Measurements from ENCODE around the gene AGBL4.

Gene AGBL4

DNA sequence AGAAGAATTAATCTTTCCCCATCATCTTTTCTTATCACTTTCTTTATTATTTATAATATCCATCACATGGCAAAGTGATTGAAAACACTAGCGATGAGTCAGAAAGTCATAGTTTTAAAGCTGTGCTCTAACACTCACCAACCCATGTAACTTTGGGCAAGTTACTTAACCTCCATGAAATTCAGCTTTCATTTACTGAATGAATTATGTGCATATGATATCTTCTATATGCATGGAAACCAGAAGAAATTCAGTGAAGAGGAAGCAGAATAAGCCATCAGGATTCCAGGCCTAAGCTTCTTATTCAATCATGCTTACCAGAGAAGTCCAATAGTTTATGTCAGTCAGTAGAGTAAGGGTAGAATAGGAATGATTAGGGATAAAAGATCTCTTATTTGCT, 300.1 kb downstream of the AGBL4 start:
- FAIRE-seq, result no peak
- no peak for DNase-seq (ENCODE audit: low spot score)

GRCh38 chr1:49694251-49694827, 329.4 kb downstream of the AGBL4 start:
- DNase-seq (ENCODE audit: low spot score) (no peak), FAIRE-seq (no peak)

GRCh38 chr1:49686107-49686506, 337.6 kb downstream of the AGBL4 start:
- DNase-seq (ENCODE audit: low spot score), result no peak
- FAIRE-seq, result no peak

DNA sequence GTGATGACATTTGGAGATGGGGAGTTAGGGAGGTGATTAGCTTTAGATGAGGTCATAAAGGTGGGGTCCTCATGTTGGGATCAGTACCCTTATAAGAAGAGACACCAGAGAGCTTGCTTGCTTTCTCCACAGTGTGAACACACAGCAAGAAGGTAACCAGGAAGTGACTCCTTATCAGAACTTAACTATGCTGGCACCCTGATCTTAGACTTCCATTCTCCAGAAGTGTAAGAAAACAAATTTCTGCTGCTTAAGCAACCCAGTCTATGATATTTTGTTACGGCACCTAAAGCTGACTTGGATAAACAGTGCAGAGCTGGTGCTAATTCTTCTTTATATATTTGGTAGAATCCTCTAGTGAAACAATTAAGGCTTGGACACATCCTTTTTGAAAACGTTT, 346.0 kb downstream of the AGBL4 start:
- FAIRE-seq (no peak), DNase-seq (ENCODE audit: low spot score) (no peak)

GRCh38 chr1:49651136-49651535, 372.6 kb downstream of the AGBL4 start:
- DNase-seq (ENCODE audit: low spot score) (no peak), FAIRE-seq (no peak)

- DNase-seq (ENCODE audit: low spot score) (no peak), FAIRE-seq (no peak)
Measured at GRCh38 chr1:49630156-49630555, 393.6 kb downstream of the AGBL4 start.

- DNase-seq (ENCODE audit: low spot score), result no peak
- FAIRE-seq, result no peak
Measured at GRCh38 chr1:49627781-49628180, 396.0 kb downstream of the AGBL4 start.

- DNase-seq (ENCODE audit: low spot score) (no peak), FAIRE-seq (no peak)
Measured at GRCh38 chr1:49626472-49626871, 397.3 kb downstream of the AGBL4 start.

DNA sequence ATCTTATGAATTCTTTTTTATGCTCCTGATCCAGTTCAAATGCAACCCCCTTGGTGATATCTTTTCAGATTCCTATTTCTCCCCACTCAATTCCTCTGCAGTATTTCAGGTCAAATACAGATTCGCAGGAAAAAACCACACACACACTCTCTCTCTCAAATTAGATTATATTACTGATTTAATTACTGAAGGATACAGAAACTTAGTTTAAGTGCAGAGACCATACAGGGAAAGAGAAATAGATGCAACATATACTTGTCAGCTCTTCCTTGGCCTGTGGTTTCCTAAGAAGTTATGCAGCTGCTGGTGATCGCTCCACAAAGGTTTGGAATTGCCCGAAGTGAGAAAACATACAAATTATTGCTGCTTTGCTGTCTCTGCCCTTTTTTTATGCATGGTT, 400.9 kb downstream of the AGBL4 start:
- no peak for DNase-seq (ENCODE audit: low spot score)
- no peak for FAIRE-seq

DNA sequence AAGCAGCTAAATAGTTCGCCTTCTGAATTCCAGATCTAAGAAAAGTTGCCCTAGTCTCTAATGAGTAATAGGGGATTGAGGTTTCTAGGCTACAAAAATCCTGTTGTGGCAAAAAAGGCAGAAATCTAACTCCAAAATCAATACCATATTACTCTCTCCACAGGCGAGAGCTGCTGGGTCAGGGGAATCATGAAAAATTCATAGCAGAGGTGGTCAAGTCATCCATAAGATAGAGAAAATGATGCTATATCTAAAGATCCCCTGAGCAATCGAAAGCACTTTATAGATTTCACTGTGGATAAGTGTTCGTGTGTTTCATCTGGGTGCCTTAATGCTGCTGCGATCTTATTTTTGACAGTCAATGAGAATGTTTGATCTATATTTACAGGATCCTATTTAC, 417.7 kb downstream of the AGBL4 start:
- DNase-seq (ENCODE audit: low spot score) (no peak), FAIRE-seq (no peak)

DNA sequence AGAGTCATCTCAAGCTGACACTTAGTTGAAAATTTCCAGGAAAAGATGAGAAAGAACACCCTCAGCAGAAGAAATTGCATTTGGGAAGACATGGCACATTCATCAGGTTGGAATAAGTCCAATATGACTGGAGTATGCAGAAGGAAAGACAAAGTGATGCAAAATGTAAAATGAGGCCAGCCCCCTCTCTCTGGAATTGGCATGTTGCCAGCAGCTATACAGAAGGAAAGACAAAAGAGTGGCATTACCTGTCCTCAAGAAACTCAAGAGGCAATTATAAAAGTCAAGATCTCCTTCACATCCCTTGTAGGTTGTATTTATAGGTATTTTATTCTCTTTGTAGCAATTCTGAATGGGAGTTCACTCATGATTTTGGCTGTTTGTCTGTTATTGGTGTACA, 426.3 kb downstream of the AGBL4 start:
- no peak for FAIRE-seq
- DNase-seq (ENCODE audit: low spot score), result no peak

GRCh38 chr1:49576327-49576901, 447.3 kb downstream of the AGBL4 start:
- DNase-seq (ENCODE audit: low spot score), result no peak
- FAIRE-seq, result no peak

DNA sequence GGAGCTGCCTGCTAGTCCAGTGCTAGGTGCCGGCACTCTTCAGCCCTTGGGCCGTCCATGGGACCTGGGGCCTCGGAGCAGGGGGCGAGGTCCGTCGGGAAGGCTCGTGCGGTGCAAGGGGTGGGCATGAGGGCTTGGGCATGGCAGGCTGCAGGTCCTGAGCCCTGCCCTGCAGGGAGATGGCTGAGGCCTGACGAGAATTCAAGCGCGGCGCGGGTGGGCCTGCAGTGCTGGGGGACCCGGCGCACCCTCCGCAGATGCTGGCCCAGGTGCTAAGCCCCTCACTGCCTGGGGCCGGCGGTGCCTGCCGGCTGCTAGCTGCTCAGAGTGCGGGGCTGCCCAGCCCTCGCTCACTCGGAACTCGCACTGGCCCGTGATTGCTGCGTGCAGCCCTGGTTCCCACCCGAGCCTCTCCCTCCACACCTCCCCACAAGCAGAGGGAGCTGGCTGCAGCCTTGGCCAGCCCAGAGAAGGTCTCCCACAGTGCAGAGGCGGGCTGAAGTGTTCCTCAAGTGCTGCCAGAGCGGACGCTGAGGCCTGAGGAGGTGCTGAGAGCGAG, 467.0 kb downstream of the AGBL4 start:
- FAIRE-seq, result no peak
- DNase-seq (ENCODE audit: low spot score), result no peak

- DNase-seq (ENCODE audit: low spot score) (no peak), FAIRE-seq (no peak)
Measured at GRCh38 chr1:49552101-49552500, 471.7 kb downstream of the AGBL4 start.

DNA sequence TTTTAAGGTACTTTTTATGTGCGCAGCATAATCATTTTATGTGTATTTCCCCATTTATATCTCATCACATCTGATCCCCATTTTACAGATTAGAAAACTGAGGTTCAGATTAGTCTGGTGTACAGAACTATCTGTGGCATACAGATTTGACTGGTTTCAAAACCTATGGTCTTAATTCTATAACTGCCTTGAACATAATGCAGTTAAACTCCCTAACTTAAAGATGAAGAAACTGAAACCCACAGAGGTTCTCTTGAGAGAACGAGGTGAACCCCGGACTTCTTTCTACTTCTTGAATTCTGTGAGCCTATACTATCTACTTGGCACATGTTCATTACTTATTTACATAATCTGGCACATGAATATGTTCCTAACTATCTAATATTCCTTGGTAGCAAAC, 479.1 kb downstream of the AGBL4 start:
- FAIRE-seq (no peak), DNase-seq (ENCODE audit: low spot score) (no peak)

DNA sequence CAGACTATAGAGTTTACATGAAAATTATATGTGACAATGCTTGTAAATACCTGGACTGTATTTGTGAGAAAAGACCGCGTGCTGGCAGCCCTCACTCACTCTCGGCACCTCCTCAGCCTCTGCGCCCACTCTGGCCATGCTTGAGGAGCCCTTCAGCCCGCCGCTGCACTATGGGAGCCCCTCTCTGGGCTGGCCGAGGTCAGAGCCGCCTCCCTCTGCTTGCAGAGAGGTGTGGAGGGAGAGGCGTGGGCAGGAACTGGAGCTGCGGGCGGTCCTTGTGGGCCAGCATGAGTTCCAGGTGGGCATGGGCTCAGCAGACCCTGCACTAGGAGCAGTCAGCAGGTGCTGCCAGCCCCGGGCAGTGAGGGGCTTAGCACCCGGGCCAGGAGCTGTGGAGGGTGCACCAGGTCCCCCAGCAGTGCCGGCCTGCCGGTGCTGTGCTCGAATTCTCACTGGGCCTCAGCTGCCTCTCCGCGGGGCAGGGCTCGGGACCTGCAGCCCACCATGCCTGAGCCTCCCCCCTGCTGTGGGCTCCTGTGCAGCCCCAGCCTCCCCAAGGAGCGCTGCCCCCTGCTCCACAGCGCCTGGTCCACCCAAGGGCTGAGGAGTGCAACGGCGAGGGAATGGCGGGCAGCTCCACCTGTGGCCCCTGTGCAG, 482.5 kb downstream of the AGBL4 start:
- DNase-seq (ENCODE audit: low spot score) (no peak), FAIRE-seq (no peak)

DNA sequence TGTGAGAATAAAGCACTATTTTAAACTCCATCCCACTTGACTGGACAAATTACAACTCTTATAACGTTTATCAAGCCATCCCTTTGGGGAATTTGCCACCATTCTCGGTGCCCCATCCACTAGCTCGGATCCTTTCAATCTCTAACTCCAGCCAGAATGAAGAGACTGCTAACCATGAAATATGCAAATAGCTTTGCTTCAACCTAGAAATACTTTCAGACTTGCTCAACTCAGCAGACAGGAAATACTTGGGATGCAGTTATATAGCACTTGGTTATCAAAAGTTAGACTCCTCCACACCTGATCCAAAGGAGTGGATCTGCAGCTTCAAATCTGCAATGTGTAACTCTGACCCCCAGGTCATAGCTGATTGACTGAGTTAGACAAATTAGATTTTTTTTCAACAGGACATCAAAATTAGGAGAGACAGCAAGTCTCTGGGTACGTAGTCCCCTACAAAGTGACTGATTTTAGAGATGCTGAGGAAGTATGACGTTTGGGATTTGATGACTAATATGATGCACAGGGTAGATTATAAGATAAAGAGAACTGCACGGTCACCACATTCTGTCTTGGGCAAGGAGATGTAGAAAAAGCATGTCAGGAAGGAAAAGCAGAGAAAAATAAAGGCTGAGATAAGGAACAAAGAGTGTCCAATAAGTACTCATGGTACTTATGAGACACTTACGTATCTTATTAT, 496.0 kb downstream of the AGBL4 start:
- no peak for FAIRE-seq
- no peak for DNase-seq (ENCODE audit: low spot score)

DNA sequence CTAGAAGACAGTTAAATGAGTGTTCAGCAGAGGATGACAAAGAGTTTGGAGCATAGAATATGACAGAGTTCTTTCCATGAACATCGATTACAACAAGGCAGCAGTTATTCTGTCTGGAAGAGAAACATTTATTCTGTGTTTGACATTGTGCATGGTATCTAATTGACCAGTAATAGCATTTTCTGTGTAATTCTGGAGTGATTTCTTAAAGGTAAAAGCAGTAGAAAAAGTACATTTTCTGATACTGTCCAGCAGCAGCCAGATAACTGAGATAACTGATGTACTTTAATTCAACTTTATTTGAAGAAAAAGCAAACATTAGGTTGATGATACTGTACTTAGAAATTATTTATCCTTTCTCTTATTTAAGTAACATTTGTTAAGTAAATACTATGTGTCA, 497.1 kb downstream of the AGBL4 start:
- no peak for DNase-seq (ENCODE audit: low spot score)
- FAIRE-seq, result no peak

GRCh38 chr1:49523764-49524163, 500.0 kb downstream of the AGBL4 start:
- FAIRE-seq (no peak), DNase-seq (ENCODE audit: low spot score) (no peak)

- FAIRE-seq (no peak), DNase-seq (ENCODE audit: low spot score) (no peak)
Measured at GRCh38 chr1:49466961-49467360, 556.8 kb downstream of the AGBL4 start.

DNA sequence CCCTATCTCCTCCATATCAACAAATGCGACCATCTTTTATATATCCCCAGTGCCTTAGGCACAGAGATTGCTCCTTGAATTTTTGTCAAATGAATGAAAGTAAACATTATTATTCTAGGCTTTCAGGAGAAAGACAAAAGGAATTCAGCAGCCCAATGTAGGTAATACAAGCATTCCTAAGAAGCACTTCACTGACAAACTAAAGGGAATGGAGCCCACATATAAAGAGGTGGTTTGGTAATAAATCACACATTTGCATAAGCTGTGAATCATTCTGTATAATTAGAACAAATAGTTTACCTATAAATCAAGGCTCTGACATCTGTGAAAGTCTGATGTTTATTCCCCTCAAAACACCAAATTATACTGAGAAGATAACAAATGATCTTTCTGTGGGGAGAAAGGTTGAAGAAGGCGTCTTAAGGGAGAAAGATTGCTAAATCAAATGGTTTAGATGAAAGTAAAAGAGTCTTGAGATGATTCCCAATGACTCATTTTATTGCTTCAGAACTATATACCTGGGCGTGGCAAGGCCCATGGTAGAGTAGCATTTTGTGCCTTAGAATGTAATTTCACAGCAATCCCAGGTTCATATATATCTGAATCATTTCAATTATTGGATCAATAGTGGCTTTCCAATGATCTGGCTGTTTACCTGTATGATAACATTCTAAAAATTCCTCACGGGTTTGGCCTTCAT, 558.1 kb downstream of the AGBL4 start:
- no peak for DNase-seq (ENCODE audit: low spot score)
- FAIRE-seq, result no peak

- FAIRE-seq, result no peak
Measured at GRCh38 chr1:49448200-49448599, 575.6 kb downstream of the AGBL4 start.

More at GRCh38 chr1:49448200-49448599, 575.6 kb downstream of the AGBL4 start:
- DNase-seq (ENCODE audit: low spot score), result no peak

Data from urothelium cell line (cell line).